K562 (cell line): Measurements from ENCODE around the gene SMIM10L2A. TPM values are rescaled to one million over a fixed set of nuclear protein-coding genes. Genes with fewer than 3 reads are reported as not detected.
A peak's percentile ranks its signal among the peaks of the same experiment; 100 is the strongest.

Experiments
- ATAC-seq: fragments of 200-7000 bp; cut with Tn5 transposase; 3 replicates; pipeline ENCODE4 v1.9.1; 2020; ENCODE audit warnings: moderate library complexity
- BruUV-seq: library from RNA; stranded (reverse); fragments of 400-500 nt; replicated peaks from 2 replicates; lab custom pipeline; 2021; lab: Mats Ljungman, UMichigan
- CTCF ChIA-PET: fragments of 300-600 bp; formaldehyde crosslinking; extraction: SDS; loops from one replicate; lab custom pipeline; 2021; ENCODE audit warnings: low intra/inter-chr PET ratio; lab: Yijun Ruan, JAX
- POLR2A ChIA-PET: fragments of 300-600, 350-650 bp; sonication (Branson Sonifier 250); formaldehyde crosslinking; extraction: SDS; loops from one replicate; lab custom pipeline; 2021; ENCODE audit warnings: antibody characterized with exemption, inconsistent platforms; lab: Yijun Ruan, JAX
- DNase-seq, 4 experiments: peaks; one replicate each; pipeline versions ENCODE4 v3.0.0 to v3.0.0-alpha.2; 2011 to 2018; ENCODE audit warnings: low spot score in 3 of 4, mixed read lengths in 3 of 4; ENCODE audit errors: extremely low read depth in 1 of 4
- FAIRE-seq: peaks from 2 replicates; lab custom pipeline; 2011; peaks lifted over from hg19 to GRCh38; lab: Jason Lieb, UNC
- H2AFZ ChIP-seq: 2 replicates; pipeline ENCODE4 v1.6.0; 2011; ENCODE audit warnings: low read depth, low read length, control low read depth, inconsistent platforms
- H3K27ac ChIP-seq: fragments of 200-600 bp; 3 replicates; pipeline ENCODE4 v1.8.0; 2011; ENCODE audit warnings: low read depth, mild to moderate bottlenecking, control low read depth, inconsistent platforms, low read length, moderate library complexity, mixed read lengths; ENCODE audit errors: extremely low read depth
- H3K27me3 ChIP-seq, 2 experiments: fragments of 300-600 bp in 1 of 2; 2 replicates in 1 of 2; 3 replicates in 1 of 2; pipeline versions ENCODE4 v1.6.0 to v1.8.0; 2011; ENCODE audit warnings: inconsistent platforms in 2 of 2, low read length in 2 of 2, mild to moderate bottlenecking in 1 of 2, mixed read lengths in 1 of 2, moderate library complexity in 1 of 2; ENCODE audit not compliant: control insufficient read depth in 2 of 2, insufficient read depth in 2 of 2
- H3K36me3 ChIP-seq: fragments of 300-600 bp; 3 replicates; pipeline ENCODE4 v1.8.0; 2011; ENCODE audit warnings: mild to moderate bottlenecking, low read length, inconsistent platforms; ENCODE audit not compliant: control insufficient read depth, insufficient read depth
- H3K4me1 ChIP-seq, 2 experiments: fragments of 200-600 bp in 1 of 2; replicated peaks in 1 of 2; 2 replicates in 1 of 2; 3 replicates in 1 of 2; pipeline versions ENCODE4 v1.5.1 to v1.8.0; 2011; ENCODE audit warnings: inconsistent platforms in 2 of 2, low read length in 2 of 2, mild to moderate bottlenecking in 1 of 2, mixed read lengths in 1 of 2, moderate library complexity in 1 of 2; ENCODE audit not compliant: control insufficient read depth in 2 of 2, insufficient read depth in 2 of 2
- H3K4me2 ChIP-seq: 2 replicates; pipeline ENCODE4 v1.6.1; 2011; ENCODE audit warnings: low read length, control low read depth, inconsistent platforms, mixed read lengths; ENCODE audit not compliant: insufficient read depth
- H3K4me3 ChIP-seq: fragments of 200-600 bp; sonication (generic), shearing (Covaris generic); 2 replicates; pipeline ENCODE4 v1.5.1; 2016; ENCODE audit warnings: control low read depth, inconsistent platforms
- H3K79me2 ChIP-seq: fragments of 200-600 bp; 3 replicates; pipeline ENCODE4 v1.8.0; 2011; ENCODE audit warnings: low read length, inconsistent platforms; ENCODE audit not compliant: control insufficient read depth, insufficient read depth
- H3K9ac ChIP-seq, 2 experiments: 2 replicates each; pipeline versions ENCODE4 v1.6.0 to v1.6.1; 2011; ENCODE audit warnings: low read depth in 2 of 2, low read length in 2 of 2, control low read depth in 1 of 2, inconsistent platforms in 1 of 2, mild to moderate bottlenecking in 1 of 2, mixed read lengths in 1 of 2; ENCODE audit not compliant: insufficient read depth in 1 of 2
- H3K9me1 ChIP-seq: one replicate; pipeline ENCODE4 v1.6.0; 2011; ENCODE audit warnings: inconsistent platforms, mild to moderate bottlenecking, low read length, moderate library complexity; ENCODE audit not compliant: control insufficient read depth, insufficient read depth
- H3K9me3 ChIP-seq: replicated peaks from 2 replicates; pipeline ENCODE4 v1.5.1; 2011; ENCODE audit warnings: low read depth, low read length, inconsistent platforms; ENCODE audit not compliant: control insufficient read depth, insufficient read depth
- H4K20me1 ChIP-seq: replicated peaks from 2 replicates; pipeline ENCODE4 v1.6.1; 2011; ENCODE audit warnings: low read length, inconsistent platforms, mixed read lengths; ENCODE audit not compliant: control insufficient read depth, insufficient read depth
- BHLHE40 ChIP-seq: IDR thresholded peaks from 2 replicates; pipeline ENCODE4 v1.6.1; 2011; ENCODE audit warnings: low read length, improper control_type of control experiment
- EGR1 ChIP-seq: fragments of 450-650 bp; conservative IDR thresholded peaks from 2 replicates; pipeline ENCODE4 v1.6.1; 2017; ENCODE audit warnings: mild to moderate bottlenecking
- FOXA3 ChIP-seq, 2 experiments: fragments of 450-650 bp in 1 of 2; sonication (generic) in 1 of 2; formaldehyde crosslinking; IDR thresholded peaks in 1 of 2; conservative IDR thresholded peaks in 1 of 2; 2 replicates each; pipeline versions ENCODE4 v1.4.0 to v1.8.0; 2020 to 2022; ENCODE audit warnings: mild to moderate bottlenecking in 2 of 2, missing genetic modification reagents in 1 of 2
- HMGN3 ChIP-seq: IDR thresholded peaks from 2 replicates; pipeline ENCODE4 v1.6.1; 2011; ENCODE audit warnings: borderline replicate concordance, low read depth, mild to moderate bottlenecking, mixed read lengths, low read length; ENCODE audit not compliant: insufficient read length; ENCODE audit errors: extremely low read depth
- KLF6 ChIP-seq: fragments of 250-450 bp; sonication (Bioruptor Pico); IDR thresholded peaks from 2 replicates; pipeline ENCODE4 v1.4.0; 2020; ENCODE audit warnings: mild to moderate bottlenecking, moderate library complexity, borderline replicate concordance
- MEF2D ChIP-seq: conservative IDR thresholded peaks from 2 replicates; pipeline ENCODE4 v1.6.1; 2016; ENCODE audit warnings: low read depth, missing genetic modification characterization, missing compliant biosample characterization
- POLR2G ChIP-seq: fragments of 200-400 bp; formaldehyde crosslinking; IDR thresholded peaks from 2 replicates; pipeline ENCODE4 v1.6.1; 2017; ENCODE audit warnings: low read depth, mild to moderate bottlenecking, antibody characterized with exemption, low read length, moderate library complexity
- RBFOX2 ChIP-seq: fragments of 200-400 bp; formaldehyde crosslinking; IDR thresholded peaks from 2 replicates; pipeline ENCODE4 v1.6.1; 2017; ENCODE audit warnings: low read depth, mild to moderate bottlenecking, low read length, moderate library complexity
- SRF ChIP-seq, 2 experiments: fragments of 250-450, 450-650 bp in 1 of 2; sonication (Bioruptor Pico) in 1 of 2; sonication (generic) in 1 of 2; formaldehyde crosslinking; IDR thresholded peaks; 2 replicates each; pipeline versions ENCODE4 v1.5.0 to v1.5.1; 2020 to 2022; ENCODE audit warnings: mild to moderate bottlenecking in 1 of 2, missing genetic modification reagents in 1 of 2
- ZBTB7A ChIP-seq: IDR thresholded peaks from 2 replicates; pipeline ENCODE4 v1.6.1; 2011; ENCODE audit warnings: low read depth, mild to moderate bottlenecking, low read length, moderate library complexity, borderline replicate concordance; ENCODE audit not compliant: control insufficient read depth
- ZBTB8A ChIP-seq: fragments of 450-650 bp; IDR thresholded peaks from 2 replicates; pipeline ENCODE4 v1.6.1; 2018; ENCODE audit warnings: mild to moderate bottlenecking, moderate library complexity; ENCODE audit not compliant: partially characterized antibody
- WGBS: fragments of 100-300 bp; shearing (Covaris generic); methylation state at CpG from one replicate; pipeline ENCODE4 v1.1.6; 2016; ENCODE audit warnings: low coverage, mixed read lengths; ENCODE audit not compliant: insufficient coverage; ENCODE audit errors: missing lambda C conversion rate; 5-methylcytosine and 5-hydroxymethylcytosine counted together
- in situ Hi-C: fragments of 300-500 bp; cut with MboI; formaldehyde crosslinking; loops from 4 replicates; pipeline ENCODE4 v1.15.0; 2018; ENCODE audit warnings: inconsistent platforms, mixed read lengths
- intact Hi-C: fragments of 100-400 bp; cut with micrococcal nuclease; formaldehyde crosslinking; loops from 2 replicates; pipeline ENCODE4 v1.14.2; 2022
- polyA plus RNA-seq, 8 experiments: library from polyadenylated mRNA; depleted of rRNA in 4 of 8; stranded (reverse) in 5 of 8; unstranded in 3 of 8; fragments of >200 nt; fragmentation: Nextera tagmentation in 2 of 8; fragmentation: Illumina TruSeq in 1 of 8; extraction: Ambion mirVana in 2 of 8; extraction: Trizol in 1 of 8; gene quantifications; 2 replicates each; pipeline versions ENCODE4 v1.2.1 to v1.2.3, GENCODE V29; 2011 to 2014; ENCODE audit warnings: inconsistent platforms in 1 of 8, missing spikeins in 1 of 8
- total RNA-seq, 7 experiments: library from RNA; depleted of rRNA in 6 of 7; stranded (reverse); fragments of >200 nt in 6 of 7; fragmentation: Illumina TruSeq in 2 of 7; extraction: Trizol in 2 of 7; gene quantifications; 2 replicates each; pipeline versions ENCODE4 v1.2.1 to v1.2.3, GENCODE V29; 2011 to 2021; ENCODE audit warnings: low replicate concordance in 1 of 7
- TF ChIP-seq, protein P1 (sequence below), 3 experiments: fragments of 200-800 bp in 1 of 3; sonication (Bioruptor generic) in 1 of 3; sonication (generic) in 1 of 3; formaldehyde crosslinking in 1 of 3; IDR thresholded peaks; 2 replicates each; pipeline versions ENCODE4 v1.6.1 to v1.8.0; 2016 to 2022; ENCODE audit warnings: mild to moderate bottlenecking in 2 of 3, missing compliant biosample characterization in 2 of 3, missing genetic modification characterization in 2 of 3, missing genetic modification reagents in 1 of 3
- TF ChIP-seq, protein P2 (sequence below): fragments of 200-800 bp; sonication (Bioruptor generic); IDR thresholded peaks from 2 replicates; pipeline ENCODE4 v1.6.1; 2017; ENCODE audit warnings: missing genetic modification characterization, missing compliant biosample characterization
- TF ChIP-seq, protein P3 (sequence below): fragments of 150-350 bp; conservative IDR thresholded peaks from 2 replicates; pipeline ENCODE4 v1.6.1; 2014; ENCODE audit warnings: low read length

Gene SMIM10L2A
- total and polyA plus RNA-seq, 9 of the 15 experiments (the other 6 are each of a cell fraction or from before 2014, with no cell fraction given) = 0.03 to 0.14 (median 0.09) TPM; not detected in 2

- ATAC-seq (peak; percentile 98), FAIRE-seq (peak; percentile 77), DNase-seq (peak; percentile 90 to 96 (median 94))
- intact Hi-C loops (loop anchor here (5.0 kb wide), 1 partner anchor 234 kb away; no protein-coding TSS in a partner anchor), in situ Hi-C loops (no loop called here)
- 0% methylated on average over 11 of the region's 29 CpGs for WGBS
- CTCF ChIA-PET = no interaction called here
- peaks cover 0 to 6% of the 10 kb centered on the region in 2 experiments; a peak in 2 of 5 replicates for H3K27me3 ChIP-seq
- H3K9me1 ChIP-seq = no peaks in the 10 kb centered on the region
- H3K4me3 ChIP-seq = peak overlapping the region; percentile 39
- POLR2A ChIA-PET = no interaction called here
- peak overlapping the region; percentile 88 for H2AFZ ChIP-seq
- peak overlapping the region; percentile 69 for H3K4me2 ChIP-seq
- H3K9me3 ChIP-seq = no peaks in the 10 kb centered on the region
- peaks cover 6 to 9% of the 10 kb centered on the region in 2 experiments; a peak in 4 of 5 replicates for H3K4me1 ChIP-seq
- no TSS peak for BruUV-seq
- peak overlapping the region in 1 of 2 experiments; percentile 2; a peak in 1 of 4 replicates for H3K9ac ChIP-seq
- no peak overlapping the region for H3K27ac ChIP-seq
- H4K20me1 ChIP-seq = no peaks in the 10 kb centered on the region
- no peaks in the 10 kb centered on the region for H3K36me3 ChIP-seq
- no peaks in the 10 kb centered on the region for H3K79me2 ChIP-seq
- TF ChIP-seq, protein P1, sequence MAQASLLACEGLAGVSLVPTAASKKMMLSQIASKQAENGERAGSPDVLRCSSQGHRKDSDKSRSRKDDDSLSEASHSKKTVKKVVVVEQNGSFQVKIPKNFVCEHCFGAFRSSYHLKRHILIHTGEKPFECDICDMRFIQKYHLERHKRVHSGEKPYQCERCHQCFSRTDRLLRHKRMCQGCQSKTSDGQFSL (CRISPR knock-in tag; IDR thresholded peaks at IDR 0.05) = no peak
- TF ChIP-seq, protein P1 (tag; IDR thresholded peaks at IDR 0.05) = peak in 1 of 2 experiments; percentile 50; a peak in 1 of 4 replicates
- peak; percentile 76 for TF ChIP-seq BHLHE40
- peak; percentile 75 for TF ChIP-seq HMGN3
- TF ChIP-seq KLF6 (CRISPR knock-in tag) = no peak
- TF ChIP-seq RBFOX2 = peak; percentile 41; the same call in 1 of the 2 replicates
- TF ChIP-seq FOXA3 (CRISPR knock-in tag; conservative IDR thresholded peaks at IDR 0.05 in 1 of 2, IDR thresholded peaks at IDR 0.05 in 1 of 2) = no peak
- peak; percentile 44; the same call in 1 of the 2 replicates for TF ChIP-seq POLR2G
- TF ChIP-seq ZBTB8A = peak; percentile 97
- TF ChIP-seq, protein P2, sequence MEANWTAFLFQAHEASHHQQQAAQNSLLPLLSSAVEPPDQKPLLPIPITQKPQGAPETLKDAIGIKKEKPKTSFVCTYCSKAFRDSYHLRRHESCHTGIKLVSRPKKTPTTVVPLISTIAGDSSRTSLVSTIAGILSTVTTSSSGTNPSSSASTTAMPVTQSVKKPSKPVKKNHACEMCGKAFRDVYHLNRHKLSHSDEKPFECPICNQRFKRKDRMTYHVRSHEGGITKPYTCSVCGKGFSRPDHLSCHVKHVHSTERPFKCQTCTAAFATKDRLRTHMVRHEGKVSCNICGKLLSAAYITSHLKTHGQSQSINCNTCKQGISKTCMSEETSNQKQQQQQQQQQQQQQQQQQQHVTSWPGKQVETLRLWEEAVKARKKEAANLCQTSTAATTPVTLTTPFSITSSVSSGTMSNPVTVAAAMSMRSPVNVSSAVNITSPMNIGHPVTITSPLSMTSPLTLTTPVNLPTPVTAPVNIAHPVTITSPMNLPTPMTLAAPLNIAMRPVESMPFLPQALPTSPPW (CRISPR knock-in tag) = peak; percentile 89
- TF ChIP-seq ZBTB7A = peak; percentile 64; the same call in 1 of the 2 replicates
- TF ChIP-seq SRF (CRISPR knock-in tag; IDR thresholded peaks at IDR 0.05) = peak in 1 of 2 experiments; percentile 88; a peak in 1 of 4 replicates
- TF ChIP-seq, protein P3, sequence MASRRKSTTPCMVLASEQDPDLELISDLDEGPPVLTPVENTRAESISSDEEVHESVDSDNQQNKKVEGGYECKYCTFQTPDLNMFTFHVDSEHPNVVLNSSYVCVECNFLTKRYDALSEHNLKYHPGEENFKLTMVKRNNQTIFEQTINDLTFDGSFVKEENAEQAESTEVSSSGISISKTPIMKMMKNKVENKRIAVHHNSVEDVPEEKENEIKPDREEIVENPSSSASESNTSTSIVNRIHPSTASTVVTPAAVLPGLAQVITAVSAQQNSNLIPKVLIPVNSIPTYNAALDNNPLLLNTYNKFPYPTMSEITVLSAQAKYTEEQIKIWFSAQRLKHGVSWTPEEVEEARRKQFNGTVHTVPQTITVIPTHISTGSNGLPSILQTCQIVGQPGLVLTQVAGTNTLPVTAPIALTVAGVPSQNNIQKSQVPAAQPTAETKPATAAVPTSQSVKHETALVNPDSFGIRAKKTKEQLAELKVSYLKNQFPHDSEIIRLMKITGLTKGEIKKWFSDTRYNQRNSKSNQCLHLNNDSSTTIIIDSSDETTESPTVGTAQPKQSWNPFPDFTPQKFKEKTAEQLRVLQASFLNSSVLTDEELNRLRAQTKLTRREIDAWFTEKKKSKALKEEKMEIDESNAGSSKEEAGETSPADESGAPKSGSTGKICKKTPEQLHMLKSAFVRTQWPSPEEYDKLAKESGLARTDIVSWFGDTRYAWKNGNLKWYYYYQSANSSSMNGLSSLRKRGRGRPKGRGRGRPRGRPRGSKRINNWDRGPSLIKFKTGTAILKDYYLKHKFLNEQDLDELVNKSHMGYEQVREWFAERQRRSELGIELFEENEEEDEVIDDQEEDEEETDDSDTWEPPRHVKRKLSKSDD = no peak
- peak; percentile 88 for TF ChIP-seq EGR1
- TF ChIP-seq MEF2D = no peak
Measured at GRCh38 chrX:135421537-135421931, 210 bp upstream of the SMIM10L2A start.
